Trophoblast cell (in vitro differentiated cells and primary cell): Measurements from ENCODE around the gene ZNF629.

Experiments used
- DNase-seq, 2 donors: peaks; one replicate each; pipeline ENCODE4 v3.0.0-alpha.2; 2016
- H2AFZ ChIP-seq: 2 replicates; pipeline ENCODE4 v1.6.1; 2013; ENCODE audit warnings: low read length, moderate library complexity, mild to moderate bottlenecking; ENCODE audit not compliant: insufficient read depth, poor library complexity
- H2AK5ac ChIP-seq: 2 replicates; pipeline ENCODE4 v1.6.1; 2013; ENCODE audit warnings: mild to moderate bottlenecking, low read length
- H2BK120ac ChIP-seq: 2 replicates; pipeline ENCODE4 v1.6.1; 2013; ENCODE audit warnings: low read length, mild to moderate bottlenecking, moderate library complexity; ENCODE audit not compliant: insufficient read depth, poor library complexity
- H2BK12ac ChIP-seq: 2 replicates; pipeline ENCODE4 v1.6.1; 2013; ENCODE audit warnings: mild to moderate bottlenecking, low read length, moderate library complexity
- H2BK5ac ChIP-seq: 2 replicates; pipeline ENCODE4 v1.6.1; 2013; ENCODE audit warnings: low read length, low read depth, moderate library complexity, mild to moderate bottlenecking; ENCODE audit not compliant: poor library complexity
- H3K14ac ChIP-seq: 2 replicates; pipeline ENCODE4 v1.6.1; 2013; ENCODE audit warnings: mild to moderate bottlenecking, low read length
- H3K18ac ChIP-seq: 2 replicates; pipeline ENCODE4 v1.6.1; 2013; ENCODE audit warnings: mild to moderate bottlenecking, low read length
- H3K23ac ChIP-seq: 2 replicates; pipeline ENCODE4 v1.6.1; 2013; ENCODE audit warnings: low read length
- H3K27ac ChIP-seq: 2 replicates; pipeline ENCODE4 v1.5.1; 2013; ENCODE audit warnings: low read depth, mild to moderate bottlenecking, inconsistent platforms, low read length, moderate library complexity
- H3K27me3 ChIP-seq: 2 replicates; pipeline ENCODE4 v1.6.1; 2013; ENCODE audit warnings: inconsistent platforms, mild to moderate bottlenecking, low read length, moderate library complexity; ENCODE audit not compliant: insufficient read depth
- H3K36me3 ChIP-seq, 2 experiments: 1 replicate in 1 of 2; 2 replicates in 1 of 2; pipeline ENCODE4 v1.6.1; 2013; ENCODE audit warnings: low read length in 2 of 2, mild to moderate bottlenecking in 2 of 2, moderate library complexity in 1 of 2; ENCODE audit not compliant: insufficient read depth in 2 of 2, control insufficient read depth in 1 of 2
- H3K4ac ChIP-seq: 2 replicates; pipeline ENCODE4 v1.6.1; 2013; ENCODE audit warnings: low read depth, mild to moderate bottlenecking, low read length, moderate library complexity
- H3K4me1 ChIP-seq, 2 experiments: 1 replicate in 1 of 2; 2 replicates in 1 of 2; pipeline ENCODE4 v1.6.1; 2013; ENCODE audit warnings: low read length in 2 of 2, mild to moderate bottlenecking in 2 of 2, moderate library complexity in 1 of 2; ENCODE audit not compliant: insufficient read depth in 2 of 2, control insufficient read depth in 1 of 2
- H3K4me2 ChIP-seq: 2 replicates; pipeline ENCODE4 v1.6.1; 2013; ENCODE audit warnings: inconsistent platforms, mild to moderate bottlenecking, low read length, moderate library complexity
- H3K4me3 ChIP-seq: 2 replicates; pipeline ENCODE4 v1.5.1; 2013; ENCODE audit warnings: mild to moderate bottlenecking, low read depth, low read length, inconsistent platforms
- H3K79me1 ChIP-seq: one replicate; pipeline ENCODE4 v1.6.1; 2013; ENCODE audit warnings: low read length
- H3K79me2 ChIP-seq: 2 replicates; pipeline ENCODE4 v1.6.1; 2013; ENCODE audit warnings: low read length, mild to moderate bottlenecking; ENCODE audit not compliant: control insufficient read depth, insufficient read depth, poor library complexity
- H3K9ac ChIP-seq: 2 replicates; pipeline ENCODE4 v1.6.1; 2013; ENCODE audit warnings: mild to moderate bottlenecking, low read length
- H3K9me3 ChIP-seq: 2 replicates; pipeline ENCODE4 v1.6.1; 2013; ENCODE audit warnings: low read depth, mild to moderate bottlenecking, control low read depth, inconsistent platforms, low read length; ENCODE audit not compliant: insufficient read depth
- H4K12ac ChIP-seq: 2 replicates; pipeline ENCODE4 v1.6.1; 2013; ENCODE audit warnings: low read depth, mild to moderate bottlenecking, low read length, moderate library complexity
- H4K8ac ChIP-seq: 2 replicates; pipeline ENCODE4 v1.6.1; 2013; ENCODE audit warnings: low read depth, mild to moderate bottlenecking, low read length, moderate library complexity
- H4K91ac ChIP-seq: one replicate; pipeline ENCODE4 v1.6.1; 2013; ENCODE audit warnings: low read depth, mild to moderate bottlenecking, low read length, moderate library complexity
- WGBS: extraction: QIAGEN DNeasy Blood & Tissue Kit; methylation state at CpG from one replicate; pipeline ENCODE4 v1.1.7; 2013; ENCODE audit warnings: missing lambda C conversion rate; ENCODE audit not compliant: insufficient read length, insufficient coverage; ENCODE audit errors: extremely low coverage; 5-methylcytosine and 5-hydroxymethylcytosine counted together

The ZNF629 gene

DNA sequence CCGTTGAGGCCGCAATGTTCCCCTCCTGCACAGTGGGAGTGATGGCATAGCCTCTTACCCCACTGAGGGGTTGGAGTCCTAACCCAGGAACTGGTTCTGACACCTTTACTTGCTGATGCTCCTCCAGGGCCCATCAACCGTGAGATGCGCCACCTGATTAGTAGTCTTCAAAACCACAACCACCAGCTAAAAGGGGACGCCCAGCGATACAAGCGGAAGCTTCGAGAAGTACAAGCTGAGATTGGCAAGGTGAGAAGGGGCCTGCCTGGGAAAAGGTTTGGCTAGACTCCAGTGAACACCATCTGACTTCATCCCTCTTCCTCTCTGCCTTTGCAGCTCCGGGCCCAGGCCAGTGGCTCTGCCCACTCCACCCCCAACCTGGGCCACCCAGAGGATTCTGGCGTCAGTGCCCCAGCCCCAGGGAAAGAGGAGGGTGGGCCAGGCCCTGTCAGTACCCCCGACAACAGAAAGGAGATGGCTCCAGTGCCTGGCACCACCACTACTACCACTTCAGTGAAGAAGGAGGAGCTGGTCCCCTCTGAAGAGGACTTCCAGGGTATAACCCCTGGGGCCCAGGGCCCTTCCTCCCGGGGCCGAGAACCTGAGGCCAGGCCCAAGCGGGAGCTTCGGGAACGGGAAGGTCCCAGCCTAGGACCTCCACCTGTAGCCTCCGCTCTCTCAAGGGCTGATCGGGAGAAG, 19.1 kb downstream of the ZNF629 start:
- Histone ChIP-seq H3K4ac (no peak overlapping the region), H3K79me1 (no peaks in the 10 kb centered on the region), H3K79me2 (peaks cover 4% of the 10 kb centered on the region), H4K8ac (no peak overlapping the region), H2BK5ac (no peak overlapping the region), H4K12ac (no peak overlapping the region), H3K9me3 (peaks cover 3% of the 10 kb centered on the region), H3K4me1 (peaks cover 4 to 5% of the 10 kb centered on the region in 2 experiments), H2BK12ac (no peak overlapping the region), H2AK5ac (no peak overlapping the region), H3K27me3 (no peaks in the 10 kb centered on the region), H3K9ac (no peak overlapping the region), H3K36me3 (peaks cover 80 to 90% of the 10 kb centered on the region in 2 experiments), H3K27ac (no peak overlapping the region), H4K91ac (no peak overlapping the region), H3K14ac (no peak overlapping the region), H3K4me3 (no peak overlapping the region), H3K18ac (no peak overlapping the region), H2AFZ (no peak overlapping the region), H2BK120ac (no peak overlapping the region), H3K4me2 (no peak overlapping the region), H3K23ac (no peak overlapping the region)
- whole genome bisulfite sequencing = no CpG with 5 or more reads among the region's 18 CpGs
- DNase-seq = no peak

GRCh38 chr16:30766933-30767284, 20.1 kb downstream of the ZNF629 start:
- no peak overlapping the region for H3K4ac ChIP-seq
- no peak for DNase-seq
- no peaks in the 10 kb centered on the region for H3K27me3 ChIP-seq
- H3K79me2 ChIP-seq = peaks cover 12% of the 10 kb centered on the region
- H3K79me1 ChIP-seq = peaks cover 5% of the 10 kb centered on the region
- H3K9me3 ChIP-seq = peaks cover 3% of the 10 kb centered on the region
- no peak overlapping the region for H3K14ac ChIP-seq
- WGBS = no CpG with 5 or more reads among the region's 4 CpGs
- H3K4me2 ChIP-seq = no peak overlapping the region
- no peak overlapping the region for H2BK12ac ChIP-seq
- no peak overlapping the region for H3K27ac ChIP-seq
- H3K9ac ChIP-seq = no peak overlapping the region
- H3K4me3 ChIP-seq = no peak overlapping the region
- H2BK5ac ChIP-seq = no peak overlapping the region
- no peak overlapping the region for H2BK120ac ChIP-seq
- no peak overlapping the region for H4K12ac ChIP-seq
- H2AK5ac ChIP-seq = no peak overlapping the region
- no peak overlapping the region for H3K18ac ChIP-seq
- H4K91ac ChIP-seq = no peak overlapping the region
- H2AFZ ChIP-seq = no peak overlapping the region
- H3K23ac ChIP-seq = no peak overlapping the region
- no peak overlapping the region for H4K8ac ChIP-seq
- H3K36me3 ChIP-seq = peaks cover 72 to 82% of the 10 kb centered on the region in 2 experiments
- H3K4me1 ChIP-seq = peaks cover 7 to 8% of the 10 kb centered on the region in 2 experiments

GRCh38 chr16:30766206-30766932, 20.6 kb downstream of the ZNF629 start:
- no peak overlapping the region for H3K4me3 ChIP-seq
- no peak overlapping the region for H3K18ac ChIP-seq

GRCh38 chr16:30764816-30765465, 22.1 kb downstream of the ZNF629 start:
- WGBS = no CpG with 5 or more reads among the region's 12 CpGs

More at GRCh38 chr16:30766206-30766932, 20.6 kb downstream of the ZNF629 start:
- Histone ChIP-seq H2AFZ (no peak overlapping the region), H2BK120ac (no peak overlapping the region), H2BK12ac (no peak overlapping the region), H3K23ac (no peak overlapping the region), H3K27ac (no peak overlapping the region), H3K4me1 (peaks cover 7 to 8% of the 10 kb centered on the region in 2 experiments), H2BK5ac (no peak overlapping the region), H4K8ac (no peak overlapping the region), H3K79me2 (peaks cover 15% of the 10 kb centered on the region), H3K4ac (no peak overlapping the region), H2AK5ac (no peak overlapping the region), H4K91ac (no peak overlapping the region), H3K9me3 (peaks cover 2% of the 10 kb centered on the region), H3K4me2 (no peak overlapping the region), H3K14ac (no peak overlapping the region), H3K27me3 (no peaks in the 10 kb centered on the region), H4K12ac (no peak overlapping the region), H3K36me3 (peaks cover 66 to 76% of the 10 kb centered on the region in 2 experiments), H3K79me1 (peaks cover 10% of the 10 kb centered on the region), H3K9ac (no peak overlapping the region)
- WGBS = no CpG with 5 or more reads among the region's 29 CpGs
- DNase-seq = no peak

More at GRCh38 chr16:30764816-30765465, 22.1 kb downstream of the ZNF629 start:
- H4K8ac ChIP-seq = no peak overlapping the region
- peaks cover 13 to 16% of the 10 kb centered on the region in 2 experiments for H3K4me1 ChIP-seq
- no peak overlapping the region for H4K91ac ChIP-seq
- no peak overlapping the region for H3K4me3 ChIP-seq
- peaks cover 2% of the 10 kb centered on the region for H3K9me3 ChIP-seq
- H3K79me1 ChIP-seq = peaks cover 10% of the 10 kb centered on the region
- no peak overlapping the region for H3K9ac ChIP-seq
- H4K12ac ChIP-seq = no peak overlapping the region
- no peak overlapping the region for H3K4me2 ChIP-seq
- no peak overlapping the region for H3K14ac ChIP-seq
- H3K4ac ChIP-seq = no peak overlapping the region
- no peak overlapping the region for H3K23ac ChIP-seq
- H2AFZ ChIP-seq = no peak overlapping the region
- no peak overlapping the region for H3K27ac ChIP-seq
- H2BK120ac ChIP-seq = no peak overlapping the region
- no peak overlapping the region for H3K18ac ChIP-seq
- no peak for DNase-seq
- peaks cover 63 to 70% of the 10 kb centered on the region in 2 experiments for H3K36me3 ChIP-seq
- no peaks in the 10 kb centered on the region for H3K27me3 ChIP-seq
- H2BK5ac ChIP-seq = no peak overlapping the region
- H2BK12ac ChIP-seq = no peak overlapping the region
- H3K79me2 ChIP-seq = peaks cover 15% of the 10 kb centered on the region
- H2AK5ac ChIP-seq = no peak overlapping the region
